A673 (cell line): ENCODE measurements around the gene PLEKHA8.

Experiments
- CTCF ChIP-seq: fragments of 300-800, 200-600 bp; sonication (generic); conservative IDR thresholded peaks from 2 replicates; pipeline ENCODE4 v1.5.1; 2017; ENCODE audit warnings: low read depth, mild to moderate bottlenecking, antibody characterized with exemption, low read length, moderate library complexity, mixed read lengths
- EZH2 ChIP-seq: fragments of 200-600 bp; sonication (generic); IDR thresholded peaks from 2 replicates; pipeline ENCODE4 v1.6.1; 2017; ENCODE audit warnings: borderline replicate concordance, low read depth, mild to moderate bottlenecking, mixed read lengths, antibody characterized with exemption, low read length; ENCODE audit not compliant: poor library complexity, severe bottlenecking

GRCh38 chr7:30147223-30147622 is 119.0 kb downstream of the PLEKHA8 start:
- no peak for TF ChIP-seq EZH2
- no peak for TF ChIP-seq CTCF
